Neural progenitor cell (in vitro differentiated cells): ENCODE results near the gene LEMD2.

ENCODE experiments used
- CTCF ChIP-seq: fragments of 200-600 bp; sonication (generic); IDR thresholded peaks from 2 replicates; pipeline ENCODE4 v1.5.1; 2017; ENCODE audit warnings: antibody characterized with exemption, mild to moderate bottlenecking
- EZH2 ChIP-seq: fragments of 200-600 bp; sonication (generic); IDR thresholded peaks from 2 replicates; pipeline ENCODE4 v1.6.1; 2017; ENCODE audit warnings: antibody characterized with exemption, mild to moderate bottlenecking, moderate library complexity
- EZH2phosphoT487 ChIP-seq: fragments of 200-600 bp; sonication (generic); IDR thresholded peaks from 2 replicates; pipeline ENCODE4 v1.6.1; 2017; ENCODE audit warnings: antibody characterized with exemption

- TF ChIP-seq CTCF (no peak), EZH2 (no peak), EZH2phosphoT487 (no peak)
These were observed 11.5 kb upstream of the LEMD2 start for GRCh38 chr6:33800248-33800969.
